ENCODE measurements around the gene SLC38A4.

- TF ChIP-seq POLR2A (IDR thresholded peaks at IDR 0.05) (no peak), POLR2AphosphoS5 (IDR thresholded peaks at IDR 0.05) (no peak), EP300 (IDR thresholded peaks at IDR 0.05) (no peak)
- TF ChIP-seq, protein P1, sequence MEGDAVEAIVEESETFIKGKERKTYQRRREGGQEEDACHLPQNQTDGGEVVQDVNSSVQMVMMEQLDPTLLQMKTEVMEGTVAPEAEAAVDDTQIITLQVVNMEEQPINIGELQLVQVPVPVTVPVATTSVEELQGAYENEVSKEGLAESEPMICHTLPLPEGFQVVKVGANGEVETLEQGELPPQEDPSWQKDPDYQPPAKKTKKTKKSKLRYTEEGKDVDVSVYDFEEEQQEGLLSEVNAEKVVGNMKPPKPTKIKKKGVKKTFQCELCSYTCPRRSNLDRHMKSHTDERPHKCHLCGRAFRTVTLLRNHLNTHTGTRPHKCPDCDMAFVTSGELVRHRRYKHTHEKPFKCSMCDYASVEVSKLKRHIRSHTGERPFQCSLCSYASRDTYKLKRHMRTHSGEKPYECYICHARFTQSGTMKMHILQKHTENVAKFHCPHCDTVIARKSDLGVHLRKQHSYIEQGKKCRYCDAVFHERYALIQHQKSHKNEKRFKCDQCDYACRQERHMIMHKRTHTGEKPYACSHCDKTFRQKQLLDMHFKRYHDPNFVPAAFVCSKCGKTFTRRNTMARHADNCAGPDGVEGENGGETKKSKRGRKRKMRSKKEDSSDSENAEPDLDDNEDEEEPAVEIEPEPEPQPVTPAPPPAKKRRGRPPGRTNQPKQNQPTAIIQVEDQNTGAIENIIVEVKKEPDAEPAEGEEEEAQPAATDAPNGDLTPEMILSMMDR (IDR thresholded peaks at IDR 0.05), result no peak
Observed at GRCh38 chr12:46839964-46840363, 14.2 kb upstream of the SLC38A4 start.
